NCI-H345 (cell line): ENCODE results near the gene CASKIN2.

Experiments used
- DNase-seq: peaks from one replicate; lab custom pipeline; 2025; lab: John Stamatoyannopoulos, UW

Gene CASKIN2

GRCh38 chr17:75504347-75505151 lies 10.8 kb downstream of the CASKIN2 start:
- no peak for DNase-seq

GRCh38 chr17:75503976-75504346 lies 11.4 kb downstream of the CASKIN2 start:
- no peak for DNase-seq

DNA sequence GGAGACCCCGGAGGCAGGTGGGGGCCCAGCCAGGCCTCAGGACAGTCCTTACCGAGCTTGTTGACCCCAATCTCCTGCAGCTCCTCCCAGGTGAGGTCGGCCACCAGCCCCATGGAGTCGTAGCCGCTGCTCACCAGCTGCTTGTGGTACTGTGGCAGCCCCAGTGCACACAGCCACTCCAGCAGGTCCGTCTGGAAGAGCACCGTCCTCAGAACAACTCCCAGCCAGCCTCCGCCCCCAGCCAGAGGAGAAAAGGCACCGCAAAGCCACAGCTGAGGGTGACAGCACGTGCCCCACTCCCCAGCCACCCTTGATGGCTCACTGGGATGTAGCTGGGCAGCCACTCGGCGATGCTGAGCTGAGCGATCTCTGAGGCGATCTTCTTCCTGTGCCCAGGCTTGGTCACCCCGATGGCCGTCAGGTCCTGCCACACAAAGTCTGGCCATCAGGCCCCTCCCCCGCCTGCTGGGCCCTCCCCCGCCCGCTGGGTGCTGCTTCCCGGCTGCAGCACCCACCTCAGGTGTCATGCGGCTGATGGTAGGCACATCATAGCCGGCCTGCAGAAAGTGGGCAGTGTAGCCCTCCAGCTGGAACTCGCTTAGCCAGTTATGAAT lies 11.9 kb downstream of the CASKIN2 start:
- no peak for DNase-seq

DNA sequence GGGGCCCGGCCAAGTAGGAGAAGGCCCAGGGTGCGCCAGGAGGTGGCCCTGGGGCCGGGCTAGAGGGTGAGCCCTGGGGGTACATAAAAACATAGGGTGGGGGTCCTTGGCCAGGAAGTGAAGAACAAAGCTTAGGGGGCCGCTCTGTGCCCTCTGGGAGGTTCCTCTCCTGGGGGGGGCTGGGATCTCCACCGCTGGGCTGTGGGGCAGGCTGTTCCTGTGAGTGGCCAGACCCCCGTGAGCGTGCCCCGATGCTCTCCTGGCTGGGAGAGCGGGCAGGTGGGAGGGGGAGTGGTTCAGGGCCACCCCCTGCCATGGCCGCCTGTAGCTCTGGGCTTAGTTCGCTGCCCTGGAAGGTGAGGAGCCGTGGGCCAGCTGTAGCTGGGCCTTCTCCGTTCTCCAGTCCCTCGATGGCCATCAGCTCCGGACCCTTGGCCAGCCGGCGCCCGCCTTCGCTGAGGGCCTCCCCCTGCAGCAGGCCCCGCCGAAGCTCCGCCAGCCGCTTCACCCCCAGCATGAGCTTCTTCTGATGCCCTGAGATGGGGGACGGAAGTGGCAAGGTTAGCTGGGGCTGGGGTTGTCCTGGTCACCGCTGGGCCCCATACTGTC lies 12.5 kb downstream of the CASKIN2 start:
- DNase-seq: no peak

DNA sequence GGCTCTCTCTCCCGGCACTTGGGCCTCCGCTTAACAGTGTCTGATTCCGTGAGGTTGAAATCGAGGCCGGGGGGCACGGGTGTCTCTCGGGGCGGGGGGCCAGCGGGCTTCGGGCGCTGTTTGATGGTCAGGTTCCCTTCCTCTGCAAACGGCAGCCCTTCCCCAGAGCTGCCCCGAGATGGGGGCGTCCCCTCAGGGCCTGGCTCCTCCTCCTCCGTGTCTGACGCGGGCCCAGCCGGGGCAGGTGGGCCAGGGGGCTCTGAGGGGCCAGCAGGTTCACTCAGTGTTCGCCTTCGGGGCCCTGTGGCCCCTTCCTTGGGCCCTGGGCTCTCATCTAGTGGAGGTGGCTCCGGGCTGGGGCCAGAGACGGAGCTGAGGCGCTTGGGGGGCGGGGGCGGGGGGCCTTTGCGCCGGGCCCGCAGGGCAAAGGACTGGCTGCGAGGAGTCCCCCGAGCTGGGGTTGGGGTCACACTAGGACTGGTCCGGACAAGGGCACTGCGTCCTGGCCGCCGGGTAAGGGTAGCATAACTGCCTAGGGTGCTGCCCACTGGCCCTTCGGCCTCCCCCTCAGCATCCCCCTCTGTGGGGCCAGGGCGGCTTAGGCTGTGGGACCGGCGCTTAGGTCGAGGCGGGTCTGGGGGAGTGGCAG lies 13.1 kb downstream of the CASKIN2 start:
- DNase-seq: no peak

DNA sequence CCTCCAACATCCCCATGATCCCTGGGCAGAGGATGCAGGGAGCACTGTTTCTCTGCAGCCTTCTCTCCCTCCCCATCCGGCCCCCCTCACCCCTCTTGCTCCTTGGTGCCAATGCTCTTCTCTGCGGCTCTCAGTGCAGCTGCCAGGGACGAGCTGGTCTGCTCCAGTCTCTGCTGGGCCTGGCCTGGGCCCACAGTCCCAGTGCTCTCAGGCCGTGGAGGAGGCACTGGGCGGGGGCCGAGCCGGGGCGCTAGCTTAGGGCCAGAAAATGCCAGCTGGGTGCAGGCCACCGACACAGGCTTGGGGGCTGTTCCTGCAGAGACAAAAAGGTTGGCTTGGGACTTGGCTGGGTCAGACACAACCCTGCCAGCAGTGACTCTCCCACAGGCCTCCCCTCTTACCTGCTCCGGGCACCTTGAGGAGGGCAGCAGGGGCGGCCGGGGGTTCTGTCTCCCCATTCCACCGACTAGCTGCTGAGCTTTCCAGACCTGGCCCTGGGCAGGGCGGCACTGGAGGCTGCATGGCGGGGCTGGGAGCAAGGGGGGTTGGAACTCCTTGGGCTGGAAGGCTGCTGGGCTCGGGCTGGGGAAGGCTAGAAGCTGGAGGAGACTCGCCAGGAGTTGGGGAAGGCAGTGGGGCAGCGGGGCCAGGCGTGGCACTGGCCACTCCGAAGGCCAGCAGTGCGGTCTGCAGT lies 13.8 kb downstream of the CASKIN2 start:
- no peak for DNase-seq

DNA sequence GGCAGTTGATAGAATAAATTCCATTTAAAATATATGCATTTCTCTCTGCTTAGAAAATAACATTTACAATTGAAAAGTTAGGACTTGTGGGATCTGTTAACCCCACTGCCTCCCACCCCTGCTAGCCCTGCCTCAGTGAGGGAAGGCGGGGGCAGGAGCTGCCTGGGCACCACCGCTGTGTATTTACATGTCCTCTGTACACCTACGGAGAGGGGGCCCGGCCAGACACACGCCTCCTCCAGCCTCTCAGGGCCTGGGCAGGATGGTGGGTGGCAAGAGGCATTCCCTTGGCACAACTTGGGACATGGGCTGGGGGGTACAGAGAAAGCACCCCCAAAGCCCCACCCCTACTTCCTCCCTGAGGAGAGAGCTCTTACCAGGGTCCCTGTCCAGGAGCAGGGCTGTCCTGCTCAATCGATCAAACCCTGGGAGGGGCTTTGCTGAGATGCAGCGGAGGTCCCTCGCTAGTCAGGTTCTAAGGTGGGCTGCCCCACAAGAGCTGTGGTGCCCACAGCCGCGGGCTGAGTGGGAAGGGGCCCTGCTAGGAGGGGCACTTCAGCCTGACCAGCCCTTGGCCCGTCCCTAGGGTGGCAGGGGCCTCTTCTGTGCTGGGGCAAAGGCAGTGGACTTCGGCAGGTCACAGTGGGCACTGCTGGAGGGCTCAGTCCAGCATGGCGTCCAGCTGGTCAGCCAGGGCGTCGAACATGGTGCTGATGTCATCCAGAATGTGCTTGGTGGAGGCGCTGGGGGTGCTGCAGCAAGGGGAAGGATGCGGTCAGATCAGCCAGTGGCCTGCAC lies 14.7 kb downstream of the CASKIN2 start:
- no peak for DNase-seq

- no peak for DNase-seq
Observed at GRCh38 chr17:75499313-75500022, 15.9 kb downstream of the CASKIN2 start.

GRCh38 chr17:75498726-75499213 lies 16.6 kb downstream of the CASKIN2 start:
- no peak for DNase-seq

- DNase-seq: no peak
Observed at GRCh38 chr17:75498039-75498725, 17.2 kb downstream of the CASKIN2 start.

DNA sequence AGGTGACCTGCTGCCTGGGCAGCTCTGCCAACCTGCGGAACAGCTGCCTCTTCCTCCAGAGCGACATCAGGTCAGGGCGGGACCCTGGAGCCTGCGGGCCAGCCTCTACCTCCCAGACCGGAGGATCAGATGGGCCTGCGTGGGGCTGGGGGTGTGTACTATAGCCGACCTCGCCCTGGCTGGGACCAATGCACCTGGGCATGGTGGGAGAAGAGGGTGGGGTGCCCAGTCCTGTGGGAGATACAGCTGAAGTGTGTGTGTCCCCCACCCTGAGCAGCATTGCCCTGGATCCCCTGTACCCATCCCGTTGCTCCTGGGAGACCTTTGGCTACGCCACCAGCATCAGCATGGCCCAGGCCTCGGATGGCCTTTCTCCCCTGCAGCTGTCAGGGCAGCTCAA lies 19.3 kb downstream of the CASKIN2 start:
- DNase-seq: no peak

DNA sequence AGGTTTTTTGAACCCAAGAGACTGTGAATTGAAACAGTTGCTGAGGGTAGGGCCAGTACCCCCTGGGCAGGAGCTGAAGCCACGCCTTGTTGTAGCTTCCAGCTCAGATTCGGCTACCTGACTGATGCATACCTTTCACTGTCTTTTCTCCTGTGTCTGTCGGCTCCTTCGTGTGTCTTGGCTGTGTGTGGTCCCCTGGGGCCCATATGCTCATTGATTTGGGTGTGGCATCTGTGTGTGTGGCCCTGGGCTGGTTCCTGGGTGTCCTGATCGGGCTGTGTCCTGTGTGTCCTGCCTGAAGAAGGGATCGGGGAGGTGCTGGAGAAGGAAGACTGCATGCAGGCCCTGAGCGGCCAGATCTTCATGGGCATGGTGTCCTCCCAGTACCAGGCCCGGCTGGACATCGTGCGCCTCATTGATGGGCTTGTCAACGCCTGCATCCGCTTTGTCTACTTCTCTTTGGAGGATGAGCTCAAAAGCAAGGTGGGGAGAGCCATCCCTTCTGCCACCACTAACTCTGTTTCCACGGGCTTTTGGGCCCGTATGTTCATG lies 20.9 kb downstream of the CASKIN2 start:
- no peak for DNase-seq

- no peak for DNase-seq
Observed at GRCh38 chr17:75493476-75494129, 21.7 kb downstream of the CASKIN2 start.

GRCh38 chr17:75492555-75493168 lies 22.7 kb downstream of the CASKIN2 start:
- no peak for DNase-seq

GRCh38 chr17:75491680-75492079 lies 23.7 kb downstream of the CASKIN2 start:
- DNase-seq: no peak

GRCh38 chr17:75490953-75491649 lies 24.2 kb downstream of the CASKIN2 start:
- DNase-seq: no peak

DNA sequence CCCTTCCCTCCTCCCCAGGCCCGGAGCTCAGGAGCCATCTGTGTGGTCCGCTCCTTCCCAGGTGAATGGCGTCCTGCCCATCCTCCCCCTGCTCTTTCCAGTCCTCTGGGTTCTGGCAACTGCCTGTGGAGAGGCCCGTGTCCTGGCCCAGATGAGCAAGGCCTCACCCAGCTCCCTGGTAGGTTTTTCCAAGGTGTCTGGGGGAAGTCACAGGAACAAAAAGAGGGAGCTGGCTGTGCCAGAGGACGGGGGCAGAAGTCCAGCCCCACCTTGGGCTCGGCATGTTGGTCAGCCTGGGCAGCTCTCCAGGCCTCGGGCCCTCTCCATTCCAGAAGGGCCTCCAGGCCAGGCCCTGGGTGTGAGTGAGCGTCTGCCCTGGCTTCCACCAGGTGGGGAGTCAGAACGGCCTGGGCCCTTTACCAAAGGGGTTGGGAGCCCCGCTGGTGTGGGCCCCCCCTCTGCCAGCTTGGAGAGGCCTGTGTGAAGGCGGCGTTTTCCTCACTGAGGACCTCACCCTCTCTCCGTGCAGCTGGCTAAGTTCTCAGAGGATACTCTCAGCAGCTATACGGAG lies 25.1 kb downstream of the CASKIN2 start:
- DNase-seq: no peak

DNA sequence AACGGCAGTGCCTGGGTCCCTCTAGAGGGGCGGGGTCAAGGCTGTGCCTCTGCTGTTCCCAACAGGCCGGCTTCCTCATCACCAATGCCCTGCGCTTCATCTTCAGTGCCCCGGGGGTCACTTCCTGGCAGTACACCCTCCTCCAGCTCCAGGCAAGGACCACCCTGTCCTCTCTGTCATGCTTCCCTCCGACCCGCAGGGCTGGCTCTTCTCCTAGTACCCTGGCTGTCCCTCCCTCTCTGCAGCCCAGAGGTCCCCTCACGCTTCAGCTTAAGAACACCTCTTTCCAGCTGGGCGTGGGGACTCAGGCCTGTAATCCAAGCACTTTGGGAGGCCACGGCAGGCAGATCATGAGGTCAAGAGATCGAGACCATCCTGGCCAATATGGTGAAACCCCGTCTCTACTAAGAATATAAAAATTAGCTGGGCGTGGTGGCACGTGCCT lies 25.8 kb downstream of the CASKIN2 start:
- no peak for DNase-seq
